Stimulated activated CD4-positive, alpha-beta T cell treated with anti-CD3 and anti-CD28 coated beads, Interleukin-15, amount 100 ng/mL, for 1 hour (primary cell): ENCODE results near the gene NTRK2.

ENCODE experiments used
- DNase-seq, 2 donors: peaks; one replicate each; pipeline ENCODE4 v3.0.0-alpha.2; 2020; ENCODE audit warnings: low read depth in 1 of 2, low spot score in 1 of 2

Gene NTRK2

DNA sequence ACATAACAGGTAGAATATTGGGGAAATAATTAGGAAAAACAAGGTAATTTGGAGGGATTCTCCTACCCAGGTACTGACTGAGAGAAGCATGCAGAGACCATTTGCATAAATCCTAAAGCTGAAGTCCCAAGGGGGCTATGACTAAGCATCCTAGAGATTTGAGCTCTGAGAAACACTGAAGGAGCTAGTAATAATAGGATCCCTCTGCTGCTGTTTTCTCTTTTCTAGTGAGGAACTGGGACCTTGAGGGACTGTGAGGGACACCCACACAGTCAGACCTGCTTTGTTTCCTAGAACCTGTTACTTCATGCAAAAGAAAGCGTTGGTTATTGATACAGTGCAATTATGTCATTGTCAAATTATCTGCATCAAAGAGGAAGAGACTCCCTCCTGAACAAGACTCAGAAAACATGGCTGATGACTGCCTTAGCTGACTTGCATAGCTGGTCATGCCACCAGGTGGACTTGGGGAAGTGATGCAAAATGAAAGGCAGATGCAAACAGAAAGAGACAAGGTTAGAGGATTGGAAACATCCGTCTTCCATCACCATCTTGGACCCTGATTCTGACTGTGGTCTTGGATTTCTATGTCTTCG, 335.4 kb downstream of the NTRK2 start:
- no peak for DNase-seq

DNA sequence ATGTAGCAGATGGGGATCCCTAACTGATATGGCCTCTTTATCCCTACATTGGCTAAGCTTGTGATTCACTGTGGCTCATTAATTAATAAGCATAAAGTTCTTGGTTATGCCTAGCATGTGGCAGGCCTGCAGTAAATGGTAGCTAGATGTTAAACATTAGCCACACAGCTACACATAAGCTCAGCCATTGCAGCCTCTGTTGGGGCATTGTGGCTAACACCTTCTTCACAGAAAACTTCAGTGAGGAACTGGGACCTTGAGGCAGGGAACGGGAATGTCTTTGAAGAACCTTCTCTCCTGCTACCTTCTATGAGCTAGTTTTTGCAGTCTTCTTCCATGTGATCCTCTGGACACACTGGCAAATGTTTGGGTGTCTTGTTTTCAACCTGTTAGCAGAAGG, 338.2 kb downstream of the NTRK2 start:
- DNase-seq: no peak

GRCh38 chr9:85008215-85008614, 338.7 kb downstream of the NTRK2 start:
- no peak for DNase-seq

DNA sequence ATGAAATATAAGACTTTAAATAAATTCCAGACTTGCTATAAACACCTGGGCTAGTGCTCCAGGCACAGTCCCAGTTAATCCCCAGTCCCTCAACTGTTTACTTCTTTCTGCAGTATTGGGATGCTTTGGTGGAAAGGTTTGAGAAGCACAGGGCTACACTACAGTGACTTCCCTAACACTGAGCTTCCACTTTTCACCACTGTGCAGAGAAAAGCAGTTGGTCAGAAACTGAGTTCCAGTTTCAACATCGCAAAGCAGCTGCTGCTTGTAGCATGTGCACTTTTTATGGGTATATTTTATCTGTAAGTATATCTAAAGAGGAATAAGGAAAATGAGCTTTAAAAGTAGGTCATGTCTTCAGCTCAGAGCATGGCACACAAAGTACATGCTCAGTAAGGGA, 339.7 kb downstream of the NTRK2 start:
- no peak for DNase-seq

DNA sequence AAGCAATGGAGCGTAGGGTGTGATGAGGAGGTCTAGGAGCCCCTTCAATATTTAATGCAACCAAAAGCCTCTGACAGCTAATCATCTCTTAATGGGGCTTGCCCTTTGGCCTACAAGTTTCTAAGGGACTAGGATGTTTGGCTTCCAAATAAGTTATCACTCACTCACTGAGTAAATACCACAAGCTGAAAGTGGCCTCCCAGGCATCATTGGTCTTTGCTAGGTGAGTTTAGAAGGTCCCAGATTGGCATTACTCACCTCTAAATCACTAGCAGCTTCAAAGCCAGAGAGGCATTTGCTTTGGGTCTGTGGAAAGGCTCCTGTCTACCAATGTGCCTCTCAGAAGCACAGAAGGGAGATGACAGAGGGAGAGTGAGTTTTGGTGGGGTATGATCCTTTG, 344.2 kb downstream of the NTRK2 start:
- no peak for DNase-seq

- DNase-seq: no peak
These were observed 344.8 kb downstream of the NTRK2 start for GRCh38 chr9:85014292-85014691.

DNA sequence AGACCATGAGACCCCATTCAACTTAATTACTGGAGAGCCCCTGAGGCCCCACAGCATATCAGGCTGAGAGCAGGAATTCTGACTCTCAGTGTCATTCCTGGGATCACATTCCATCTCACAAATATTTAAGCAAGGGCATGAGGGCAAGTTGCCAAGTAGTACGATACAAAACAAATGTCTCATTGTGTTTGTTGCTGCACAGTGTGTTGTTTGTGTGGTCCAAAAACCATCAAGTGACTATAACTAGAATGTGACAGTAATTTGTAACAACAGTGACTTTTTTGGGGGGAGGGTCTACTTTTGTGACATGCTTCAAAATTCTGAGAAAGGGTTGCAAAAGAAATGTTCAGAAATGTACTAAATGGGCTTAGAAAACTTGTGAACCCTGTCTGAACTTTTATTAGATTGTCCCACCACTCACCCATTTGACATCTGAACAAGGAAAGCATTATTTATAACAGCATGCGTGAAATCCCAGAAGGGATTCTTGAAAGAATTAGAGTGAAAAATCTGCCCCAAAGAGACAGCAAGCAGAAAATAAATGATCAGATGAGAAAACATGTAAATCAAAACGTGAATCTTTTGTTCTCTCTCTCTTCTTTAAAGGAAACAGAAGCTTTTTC, 347.0 kb downstream of the NTRK2 start:
- no peak for DNase-seq

- DNase-seq: no peak
These were observed 351.3 kb downstream of the NTRK2 start for GRCh38 chr9:85020791-85021190.

- DNase-seq: no peak
These were observed 352.2 kb downstream of the NTRK2 start for GRCh38 chr9:85021686-85022085.

DNA sequence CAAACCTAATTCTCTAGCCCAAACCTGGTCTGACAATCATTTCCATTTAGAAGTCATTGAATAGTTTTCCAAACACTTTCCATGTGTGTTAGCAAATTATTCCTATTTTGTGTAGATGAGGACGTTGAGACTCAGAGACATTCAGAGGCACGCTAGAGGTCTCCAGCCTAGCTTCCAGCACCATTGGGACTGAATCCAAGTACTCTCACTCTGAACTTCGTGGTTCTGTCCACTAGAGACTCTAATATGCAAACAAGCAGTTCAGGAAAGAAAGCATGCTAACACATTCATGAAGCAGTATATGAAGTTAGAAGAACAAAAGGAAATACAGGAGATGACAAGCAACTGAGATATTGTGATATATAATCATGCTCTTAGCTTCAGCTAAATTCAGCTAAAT, 354.8 kb downstream of the NTRK2 start:
- DNase-seq: no peak

DNA sequence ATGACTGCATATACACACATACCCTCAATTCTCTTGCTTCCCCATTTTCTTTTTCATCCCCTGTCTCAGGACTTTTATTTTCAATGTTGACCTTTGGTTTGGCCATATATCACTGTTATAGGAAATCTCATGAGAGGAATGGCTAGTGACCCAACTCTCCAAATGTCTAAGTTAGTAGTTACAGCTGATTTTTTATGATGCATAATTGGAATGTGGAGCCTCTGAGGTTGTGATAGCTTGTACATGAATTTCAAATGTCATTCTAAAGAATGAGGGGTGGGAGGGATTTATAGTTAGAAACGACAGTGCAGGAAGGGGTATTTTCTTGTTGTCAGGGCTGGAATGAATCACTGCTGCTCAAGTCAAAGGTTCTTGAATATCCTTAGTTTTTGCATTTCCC, 356.1 kb downstream of the NTRK2 start:
- no peak for DNase-seq

DNA sequence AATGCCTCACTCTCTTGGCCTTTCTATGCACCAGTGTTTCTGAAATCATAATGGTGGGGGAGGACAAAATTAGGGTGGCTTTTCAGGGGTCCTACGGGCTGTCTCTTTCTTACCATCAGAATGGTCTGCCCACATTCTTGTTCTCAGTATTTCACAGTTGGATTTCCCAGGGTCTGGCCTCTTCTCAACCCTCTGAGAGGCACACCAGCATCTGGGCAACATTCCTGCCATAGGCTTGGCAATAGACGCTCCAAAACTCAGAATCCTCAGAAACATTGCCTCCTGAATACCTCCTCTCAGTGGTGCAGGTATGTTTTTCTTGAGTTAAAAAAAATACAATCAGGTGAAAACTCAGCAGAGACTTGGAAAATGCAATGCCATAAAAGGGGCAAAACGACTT, 358.3 kb downstream of the NTRK2 start:
- DNase-seq: no peak

- no peak for DNase-seq
These were observed 360.8 kb downstream of the NTRK2 start for GRCh38 chr9:85030316-85030715.

DNA sequence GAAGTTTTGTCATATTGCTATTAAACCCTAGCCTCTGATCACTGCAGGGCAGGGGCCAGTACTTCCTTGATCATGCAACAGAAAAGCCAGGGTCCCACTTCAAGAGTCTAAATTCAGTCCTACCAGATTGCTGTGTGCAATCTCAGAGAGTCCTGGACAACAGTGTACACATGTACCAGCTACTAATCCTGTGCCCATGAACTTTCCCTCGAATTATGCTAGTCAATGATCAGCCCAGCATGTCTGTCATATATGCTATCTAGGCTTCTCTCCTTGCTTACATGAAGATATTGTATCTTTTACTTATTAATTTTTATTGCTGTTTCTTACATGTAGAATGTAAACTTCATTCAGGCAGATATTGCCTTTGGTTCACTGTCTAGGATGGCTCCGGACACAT, 367.0 kb downstream of the NTRK2 start:
- no peak for DNase-seq

- DNase-seq: no peak
These were observed 368.5 kb downstream of the NTRK2 start for GRCh38 chr9:85038061-85038460.

DNA sequence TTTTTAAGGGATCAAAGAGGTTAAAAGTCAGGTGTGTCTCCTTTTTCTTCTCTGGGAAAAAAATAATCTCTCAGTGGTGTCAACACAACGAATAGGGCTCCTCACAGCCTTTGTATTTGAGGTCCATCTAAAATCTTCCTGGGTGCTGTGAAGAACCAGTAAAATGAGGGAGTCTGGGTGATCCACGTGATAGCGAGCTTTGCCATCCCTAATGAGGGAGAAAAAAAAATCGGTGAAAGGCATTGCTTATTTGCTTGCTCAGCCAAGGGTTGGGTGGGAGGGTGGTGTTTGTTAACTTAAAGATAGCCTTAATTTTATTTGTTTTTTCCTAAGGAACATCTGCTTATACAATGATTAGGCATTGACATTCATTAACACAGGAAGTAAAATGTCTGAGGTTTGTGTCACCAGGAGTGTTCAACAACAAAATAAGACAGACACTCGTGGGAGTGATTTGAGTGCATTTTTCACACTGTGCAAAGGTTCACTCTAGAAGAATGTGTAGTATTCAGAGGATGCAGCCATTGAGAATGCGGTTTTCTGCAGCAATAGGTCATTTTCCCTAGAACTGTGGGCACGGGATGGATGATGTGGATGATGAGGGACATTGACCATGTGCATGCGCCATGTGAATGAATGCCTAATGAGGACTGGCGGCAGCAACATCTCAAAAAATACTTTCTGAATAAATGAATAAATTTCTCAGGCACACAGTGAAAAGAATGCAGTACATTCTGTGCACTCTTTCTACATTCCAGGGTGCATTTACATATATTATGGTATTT, 369.5 kb downstream of the NTRK2 start:
- no peak for DNase-seq

DNA sequence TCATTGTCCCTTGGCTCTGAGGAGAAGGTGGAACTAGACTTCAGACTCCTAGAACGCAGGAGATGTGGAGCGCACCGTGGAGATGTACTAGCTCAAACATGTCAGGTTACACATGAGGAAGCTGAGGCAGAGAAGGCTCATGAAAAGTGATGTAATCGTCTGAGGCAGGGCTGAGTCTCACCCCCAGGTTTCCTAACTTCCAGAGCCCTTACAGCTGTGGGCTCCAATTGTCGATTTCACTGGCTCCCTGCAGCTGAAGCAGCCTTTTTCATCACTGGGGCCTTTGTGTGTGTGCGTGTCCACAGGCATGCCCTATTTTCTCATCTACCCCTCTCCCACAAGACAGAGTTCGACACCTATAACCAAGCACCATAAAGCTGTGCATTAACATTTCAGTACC, 370.6 kb downstream of the NTRK2 start:
- no peak for DNase-seq

DNA sequence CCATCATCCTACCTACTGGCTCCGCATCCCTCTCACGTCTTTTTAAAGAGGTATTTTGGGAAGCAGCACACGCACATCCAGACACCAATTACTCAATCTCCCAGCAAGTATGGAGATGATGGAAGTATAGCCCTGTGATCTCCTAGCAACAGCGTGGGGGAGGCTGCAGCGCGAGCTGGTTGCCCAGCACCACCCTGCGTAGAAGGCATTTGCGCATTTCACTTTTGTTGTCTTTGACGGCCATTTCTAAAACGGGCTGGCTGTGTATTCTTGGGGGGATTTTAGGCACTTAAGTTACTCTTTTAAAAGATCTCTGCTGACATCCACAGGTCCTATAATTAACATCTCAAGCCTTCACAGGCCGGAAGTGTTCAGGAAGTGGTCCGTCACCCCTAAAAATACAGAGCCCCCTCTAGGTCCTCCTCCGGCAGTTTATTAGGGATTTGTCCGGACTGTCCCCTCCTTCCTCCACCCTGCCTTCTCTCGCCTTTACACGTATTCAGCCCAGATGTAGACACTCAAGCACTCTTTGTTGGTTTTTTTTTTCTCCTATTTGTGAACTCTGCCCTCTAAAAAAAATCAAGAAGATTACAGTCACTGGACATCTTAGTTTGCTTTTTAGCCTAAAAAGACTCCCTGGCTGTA, 371.4 kb downstream of the NTRK2 start:
- DNase-seq: no peak

DNA sequence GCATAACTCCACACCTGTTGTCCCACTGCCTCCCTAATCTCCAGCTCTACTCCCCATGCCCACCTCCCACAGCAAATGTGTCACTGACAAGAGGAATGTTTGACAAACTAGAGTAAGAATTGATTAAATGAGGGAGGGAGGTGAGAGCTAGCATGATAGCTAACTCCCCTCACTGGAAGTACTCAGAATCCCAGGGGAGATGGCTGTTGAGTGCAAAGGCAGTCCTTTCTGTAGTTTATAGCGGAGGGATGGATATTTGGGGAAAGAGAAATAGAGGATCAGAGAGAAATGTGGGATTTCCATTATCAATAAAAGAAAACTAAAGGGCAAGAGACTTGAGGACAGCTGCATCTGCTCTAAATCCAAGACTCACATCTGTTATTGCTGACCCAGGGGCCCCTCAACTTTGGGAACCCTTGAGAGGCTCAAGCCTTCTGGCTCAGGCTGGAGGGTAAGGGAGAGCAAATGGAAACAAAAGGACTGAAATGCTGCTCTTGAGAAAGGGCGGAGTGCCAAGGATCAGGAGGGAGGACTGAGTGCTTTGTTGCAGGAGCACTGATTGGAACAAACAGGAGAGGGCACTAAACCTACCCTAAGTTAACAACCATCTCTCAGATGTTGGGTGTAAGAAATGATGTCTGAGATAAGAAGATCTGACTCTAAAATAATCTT, 372.1 kb downstream of the NTRK2 start:
- no peak for DNase-seq

DNA sequence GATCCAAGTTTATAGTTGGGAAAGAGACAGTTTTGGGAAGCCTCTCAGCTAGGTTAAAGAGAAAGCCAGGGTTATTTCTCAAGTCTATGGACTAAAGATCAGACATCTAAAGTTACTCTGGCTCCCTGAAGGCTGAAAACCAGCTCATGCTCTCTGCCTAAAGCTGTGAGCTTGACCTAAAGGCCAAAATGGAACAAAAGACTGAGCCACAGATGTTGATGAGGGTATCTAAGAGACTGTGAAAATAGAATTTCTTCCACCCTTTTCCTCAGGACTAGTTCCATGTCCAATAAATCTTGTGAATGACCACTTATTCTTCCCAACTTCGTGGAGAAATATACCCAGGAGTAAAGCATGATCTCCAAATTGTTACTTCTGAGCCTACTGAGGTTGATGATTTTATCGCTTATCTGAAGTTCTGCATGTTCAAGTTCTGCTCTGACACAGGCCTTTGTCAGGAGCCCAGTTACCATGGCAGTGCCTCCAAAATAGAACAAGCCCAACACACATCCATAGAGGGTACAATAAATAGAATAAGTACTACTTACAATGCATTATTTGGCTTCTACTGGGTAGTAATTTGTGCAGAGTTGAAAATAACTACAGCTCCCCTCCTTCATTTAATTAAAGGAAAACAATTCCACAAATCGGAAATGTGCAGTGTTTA, 373.6 kb downstream of the NTRK2 start:
- DNase-seq: no peak

GRCh38 chr9:85045271-85045670, 375.7 kb downstream of the NTRK2 start:
- no peak for DNase-seq
